Peyer's patch (tissue), 4 donors: Measurements from ENCODE around the gene TEKT3. TPM values are rescaled to one million over a fixed set of nuclear protein-coding genes. Genes with fewer than 3 reads are reported as not detected.
A peak's percentile ranks its signal among the peaks of the same experiment; 100 is the strongest.

Experiments used
- DNase-seq, 3 donors: peaks; one replicate each; pipeline ENCODE4 v3.0.0-alpha.2; 2017 to 2019
- H3K27ac ChIP-seq, 4 donors: fragments of 200-600 bp; sonication (generic); one replicate each; pipeline ENCODE4 v1.5.1; 2016 to 2019
- H3K27me3 ChIP-seq, 2 donors: fragments of 200-600 bp; sonication (generic); one replicate each; pipeline ENCODE4 v1.5.1; 2019
- H3K36me3 ChIP-seq, 3 donors: fragments of 200-600 bp; sonication (generic); one replicate each; pipeline ENCODE4 v1.5.1; 2016 to 2019
- H3K4me1 ChIP-seq, 4 donors: fragments of 200-600 bp; sonication (generic); one replicate each; pipeline ENCODE4 v1.5.1; 2016 to 2019
- H3K4me3 ChIP-seq, 4 donors: fragments of 200-600 bp; sonication (generic); 1 replicate in 3 of 4; 2 replicates in 1 of 4; pipeline ENCODE4 v1.5.1; 2016 to 2019; ENCODE audit warnings: mild to moderate bottlenecking in 1 of 4
- H3K9me3 ChIP-seq, 4 donors: fragments of 200-600 bp; sonication (generic); one replicate each; pipeline ENCODE4 v1.5.1; 2016 to 2019; ENCODE audit warnings: mild to moderate bottlenecking in 1 of 4
- CTCF ChIP-seq, 6 experiments: fragments of 450-650 bp in 4 of 6; fragments of 200-600 bp in 2 of 6; sonication (generic) in 1 of 6; IDR thresholded peaks; one replicate each; pipeline ENCODE4 v1.5.1; 2017 to 2019; ENCODE audit warnings: antibody characterized with exemption in 6 of 6, mild to moderate bottlenecking in 3 of 6, moderate library complexity in 1 of 6
- POLR2A ChIP-seq, 2 donors: fragments of 450-650 bp; IDR thresholded peaks; one replicate each; pipeline ENCODE4 v1.5.1; 2017; ENCODE audit warnings: antibody characterized with exemption in 2 of 2, mild to moderate bottlenecking in 2 of 2, moderate library complexity in 2 of 2
- total RNA-seq, 4 donors: library from RNA; depleted of rRNA; stranded (reverse); fragments of >200 nt; gene quantifications; one replicate each; pipeline ENCODE4 v1.1.0, GENCODE V29; 2016

Gene TEKT3
- 1 to 10 TPM in 2 of 4 donors, not detected in 2; 2.5 to 3.9 TPM for total RNA-seq

- H3K27me3 ChIP-seq = no peaks in the 10 kb centered on the region
- no peaks in the 10 kb centered on the region for H3K36me3 ChIP-seq
- H3K4me3 ChIP-seq = peak within 1 kb of the TSS; percentile 12 to 64 (median 42)
- peaks cover 0 to 8% (median 2%) of the 10 kb centered on the region in 4 donors for H3K4me1 ChIP-seq
- TF ChIP-seq CTCF (IDR thresholded peaks at IDR 0.05) (no peak), POLR2A (IDR thresholded peaks at IDR 0.05) (no peak)
- H3K27ac ChIP-seq = no peak within 1 kb of the TSS
- no peaks in the 10 kb centered on the region for H3K9me3 ChIP-seq
- DNase-seq = peak; percentile 23 to 92 (median 90)
These were observed at the start of gene TEKT3 for GRCh38 chr17:15341385-15341849. TSS of gene TEKT3 (minus strand) at chr17:15341597. CDS start at chr17:15331585, 10,012 bp downstream.

GRCh38 chr17:15388356-15389041 is 47.1 kb upstream of the TEKT3 start:
- no peaks in the 10 kb centered on the region for H3K36me3 ChIP-seq
- no peak for DNase-seq
- peaks cover 0 to 11% (median 0%) of the 10 kb centered on the region in 4 donors for H3K4me1 ChIP-seq
- TF ChIP-seq POLR2A (IDR thresholded peaks at IDR 0.05) (no peak), CTCF (IDR thresholded peaks at IDR 0.05) (no peak)
- no peaks in the 10 kb centered on the region for H3K27me3 ChIP-seq
- H3K27ac ChIP-seq = no peak overlapping the region
- no peaks in the 10 kb centered on the region for H3K9me3 ChIP-seq
- H3K4me3 ChIP-seq = no peak overlapping the region

GRCh38 chr17:15386083-15386482 is 44.7 kb upstream of the TEKT3 start:
- TF ChIP-seq CTCF (IDR thresholded peaks at IDR 0.05) = no peak
- no peak for TF ChIP-seq POLR2A (IDR thresholded peaks at IDR 0.05)
- H3K4me1 ChIP-seq = peaks cover 0 to 24% (median 2%) of the 10 kb centered on the region in 4 donors
- no peaks in the 10 kb centered on the region for H3K9me3 ChIP-seq
- no peaks in the 10 kb centered on the region for H3K27me3 ChIP-seq
- no peaks in the 10 kb centered on the region for H3K36me3 ChIP-seq
- H3K27ac ChIP-seq = no peak overlapping the region
- no peak overlapping the region for H3K4me3 ChIP-seq
- DNase-seq = no peak

- no peak overlapping the region for H3K4me3 ChIP-seq
- H3K4me1 ChIP-seq = peaks cover 0 to 24% (median 2%) of the 10 kb centered on the region in 4 donors
- H3K27ac ChIP-seq = no peak overlapping the region
- DNase-seq = no peak
- TF ChIP-seq CTCF (IDR thresholded peaks at IDR 0.05) (no peak), POLR2A (IDR thresholded peaks at IDR 0.05) (no peak)
- no peaks in the 10 kb centered on the region for H3K27me3 ChIP-seq
- H3K36me3 ChIP-seq = no peaks in the 10 kb centered on the region
- H3K9me3 ChIP-seq = no peaks in the 10 kb centered on the region
These were observed 43.9 kb upstream of the TEKT3 start for GRCh38 chr17:15385305-15385704.

GRCh38 chr17:15384142-15384787 is 42.9 kb upstream of the TEKT3 start:
- Histone ChIP-seq H3K36me3 (no peaks in the 10 kb centered on the region), H3K9me3 (no peaks in the 10 kb centered on the region), H3K4me3 (peak overlapping the region in 1 of 4 donors; percentile 7), H3K27me3 (no peaks in the 10 kb centered on the region), H3K27ac (peak overlapping the region; percentile 45 to 51 (median 50)), H3K4me1 (peaks cover 0 to 24% (median 2%) of the 10 kb centered on the region in 4 donors)
- DNase-seq = peak in 1 of 3 donors; percentile 54
- TF ChIP-seq POLR2A (IDR thresholded peaks at IDR 0.05) (no peak), CTCF (IDR thresholded peaks at IDR 0.05) (no peak)
